Ovary (tissue), 9 donors: Measurements from ENCODE around the gene PTPRN2. TPM values are rescaled to one million over a fixed set of nuclear protein-coding genes. Genes with fewer than 3 reads are reported as not detected.

Source experiments
- DNase-seq, 5 donors: peaks; one replicate each; pipeline ENCODE4 v3.0.0-alpha.2; 2019 to 2020
- H3K27ac ChIP-seq, 2 donors: fragments of 200-600 bp; one replicate each; pipeline versions ENCODE4 v1.5.1 to v1.8.0; 2019 to 2022
- H3K27me3 ChIP-seq: fragments of 200-600 bp; one replicate; pipeline ENCODE4 v1.8.0; 2022
- H3K36me3 ChIP-seq: fragments of 200-600 bp; sonication (generic); one replicate; pipeline ENCODE4 v1.5.1; 2019
- H3K4me1 ChIP-seq: one replicate; pipeline ENCODE4 v1.8.1; 2013; ENCODE audit warnings: mild to moderate bottlenecking, moderate library complexity; ENCODE audit not compliant: insufficient read depth
- H3K4me3 ChIP-seq: fragments of 200-600 bp; sonication (generic); one replicate; pipeline ENCODE4 v1.5.1; 2017
- H3K9me3 ChIP-seq, 2 donors: fragments of 200-600 bp in 1 of 2; sonication (generic) in 1 of 2; one replicate each; pipeline versions ENCODE4 v1.5.1 to v1.8.1; 2013 to 2019; ENCODE audit warnings: mild to moderate bottlenecking in 1 of 2, moderate library complexity in 1 of 2
- CTCF ChIP-seq, 3 donors: fragments of 450-650 bp in 2 of 3; fragments of 200-600 bp in 1 of 3; IDR thresholded peaks; one replicate each; pipeline versions ENCODE4 v1.5.1 to v1.8.0; 2016 to 2022; ENCODE audit warnings: antibody characterized with exemption in 3 of 3, mild to moderate bottlenecking in 1 of 3
- EP300 ChIP-seq: sonication (generic); formaldehyde crosslinking; IDR thresholded peaks from one replicate; pipeline ENCODE4 v1.6.1; 2017; ENCODE audit warnings: antibody characterized with exemption
- POLR2A ChIP-seq: fragments of 450-650 bp; IDR thresholded peaks from one replicate; pipeline ENCODE4 v1.6.1; 2017; ENCODE audit warnings: antibody characterized with exemption, mild to moderate bottlenecking, moderate library complexity
- WGBS, 3 donors: extraction: QIAGEN DNeasy Blood & Tissue Kit in 1 of 3; methylation state at CpG; one replicate each; pipeline versions ENCODE4 v1.1.5 to v1.1.7; 2013 to 2017; 5-methylcytosine and 5-hydroxymethylcytosine counted together
- intact Hi-C, 4 donors: fragments of 100-400 bp; cut with DNase I; formaldehyde crosslinking; loops; one replicate each; pipeline versions ENCODE4 v1.11.0 to v1.15.1; 2022 to 2023
- polyA plus RNA-seq, 2 donors: library from polyadenylated mRNA; stranded (reverse); fragments of 200-250 nt in 1 of 2; fragments of 350-450 nt in 1 of 2; fragmentation: Illumina TruSeq in 1 of 2; extraction: RNeasy Lipid Tissue Mini Kit (QIAGEN cat#74804) in 1 of 2; gene quantifications; one replicate each; pipeline ENCODE4 v1.2.3, GENCODE V29; 2013 to 2014
- total RNA-seq, 7 donors: library from RNA; depleted of rRNA in 2 of 7; stranded (reverse); fragments of >200 nt in 2 of 7; fragmentation: NEBNext Ultra II Directional in 3 of 7; extraction: Animal tissue kit (Norgen Biotek cat#: 25700) in 3 of 7; gene quantifications; one replicate each; pipeline versions ENCODE4 v1.1.0 to v1.2.4, GENCODE V29; 2016 to 2023
- donor health status: DM: no; HTN: no; CAD: no; lungs with moderate emphysema.
- donor health status: DM: no; HTN: no; CAD: no.
- donor health status: Bipolar disorder and iron deficiency.
- donor health status: DM: yes; HTN: yes; CAD: no.
- donor health status: DM: no; HTN: no; CAD: no.
- donor health status: DM: yes; HTN: yes; CAD: no.

PTPRN2 gene
- total and polyA plus RNA-seq, 9 donors = 3.5 to 11.1 (median 5.9) TPM

- no peaks in the 10 kb centered on the region for H3K27me3 ChIP-seq
- no peak for DNase-seq
- no peak overlapping the region for H3K27ac ChIP-seq
- TF ChIP-seq CTCF (IDR thresholded peaks at IDR 0.05) = no peak
- no peak for TF ChIP-seq EP300
- TF ChIP-seq POLR2A = no peak
- no peaks in the 10 kb centered on the region for H3K9me3 ChIP-seq
- no peaks in the 10 kb centered on the region for H3K4me1 ChIP-seq
- no peaks in the 10 kb centered on the region for H3K36me3 ChIP-seq
- no peak overlapping the region for H3K4me3 ChIP-seq
- 80 to 83% (median 81%) methylated on average over 10 of the region's 10 CpGs for WGBS, 3 donors
- intact Hi-C loops = no loop called here
Measured at GRCh38 chr7:157837561-157837960, 750.1 kb downstream of the PTPRN2 start.

GRCh38 chr7:157837047-157837446 is 750.6 kb downstream of the PTPRN2 start:
- WGBS, 3 donors = 71 to 83% (median 76%) methylated on average over 6 of the region's 6 CpGs

GRCh38 chr7:157834501-157835163 is 753.0 kb downstream of the PTPRN2 start:
- no peaks in the 10 kb centered on the region for H3K27me3 ChIP-seq
- no peak overlapping the region for H3K4me3 ChIP-seq
- no peaks in the 10 kb centered on the region for H3K36me3 ChIP-seq
- H3K9me3 ChIP-seq = no peaks in the 10 kb centered on the region
- H3K4me1 ChIP-seq = no peaks in the 10 kb centered on the region
- TF ChIP-seq CTCF (IDR thresholded peaks at IDR 0.05) = no peak
- TF ChIP-seq POLR2A = no peak
- TF ChIP-seq EP300 = no peak
- no peak for DNase-seq
- intact Hi-C loops = no loop called here
- no peak overlapping the region for H3K27ac ChIP-seq
- whole genome bisulfite sequencing, 3 donors = 53 to 73% (median 71%) methylated on average over 13 to 20 of the region's 20 CpGs

More at GRCh38 chr7:157837047-157837446, 750.6 kb downstream of the PTPRN2 start:
- intact Hi-C loops = no loop called here
- Histone ChIP-seq H3K4me3 (no peak overlapping the region), H3K9me3 (no peaks in the 10 kb centered on the region), H3K36me3 (no peaks in the 10 kb centered on the region), H3K27ac (no peak overlapping the region), H3K27me3 (no peaks in the 10 kb centered on the region), H3K4me1 (no peaks in the 10 kb centered on the region)
- TF ChIP-seq CTCF (IDR thresholded peaks at IDR 0.05) (no peak), POLR2A (no peak), EP300 (no peak)
- DNase-seq = no peak

- Histone ChIP-seq H3K9me3 (no peaks in the 10 kb centered on the region), H3K27me3 (no peaks in the 10 kb centered on the region), H3K27ac (no peak overlapping the region), H3K36me3 (no peaks in the 10 kb centered on the region), H3K4me1 (no peaks in the 10 kb centered on the region), H3K4me3 (no peak overlapping the region)
- WGBS, 3 donors = 84 to 90% (median 85%) methylated on average over 35 of the region's 35 CpGs
- DNase-seq = no peak
- intact Hi-C loops = no loop called here
- no peak for TF ChIP-seq CTCF (IDR thresholded peaks at IDR 0.05)
- no peak for TF ChIP-seq EP300
- no peak for TF ChIP-seq POLR2A
Measured at GRCh38 chr7:157832866-157833607, 754.6 kb downstream of the PTPRN2 start.
